Mesendoderm (in vitro differentiated cells): ENCODE results near the gene ABCC3.

Experiments used
- DNase-seq: peaks from one replicate; pipeline ENCODE4 v3.0.0; 2013
- H2AK5ac ChIP-seq: 2 replicates; pipeline ENCODE4 v1.6.1; 2013; ENCODE audit warnings: low read length, inconsistent platforms
- H2BK120ac ChIP-seq: 2 replicates; pipeline ENCODE4 v1.6.1; 2013; ENCODE audit warnings: low read depth, mild to moderate bottlenecking, low read length, moderate library complexity, mixed read lengths
- H2BK15ac ChIP-seq: replicated peaks from 2 replicates; pipeline ENCODE4 v1.6.1; 2013; ENCODE audit warnings: low read depth, mild to moderate bottlenecking, moderate library complexity
- H2BK5ac ChIP-seq: 2 replicates; pipeline ENCODE4 v1.6.1; 2013; ENCODE audit warnings: low read length, inconsistent platforms
- H3K18ac ChIP-seq: 2 replicates; pipeline ENCODE4 v1.6.1; 2013; ENCODE audit warnings: mild to moderate bottlenecking, low read length, mixed read lengths
- H3K23ac ChIP-seq: one replicate; pipeline ENCODE4 v1.6.1; 2013; ENCODE audit warnings: low read length
- H3K27ac ChIP-seq: 2 replicates; pipeline ENCODE4 v1.5.1; 2013; ENCODE audit warnings: low read depth, mild to moderate bottlenecking, inconsistent platforms, low read length, moderate library complexity
- H3K27me3 ChIP-seq: 2 replicates; pipeline ENCODE4 v1.6.1; 2013; ENCODE audit warnings: low read length, control low read depth, mild to moderate bottlenecking, inconsistent platforms; ENCODE audit not compliant: insufficient read depth, poor library complexity
- H3K36me3 ChIP-seq: 2 replicates; pipeline ENCODE4 v1.6.1; 2013; ENCODE audit warnings: low read length, inconsistent platforms; ENCODE audit not compliant: control insufficient read depth, insufficient read depth
- H3K4ac ChIP-seq: one replicate; pipeline ENCODE4 v1.6.1; 2013; ENCODE audit warnings: low read depth, mild to moderate bottlenecking, low read length, moderate library complexity
- H3K4me1 ChIP-seq: 2 replicates; pipeline ENCODE4 v1.6.1; 2013; ENCODE audit warnings: low read depth, low read length, inconsistent platforms; ENCODE audit not compliant: control insufficient read depth
- H3K4me2 ChIP-seq: 2 replicates; pipeline ENCODE4 v1.6.1; 2013; ENCODE audit warnings: low read length
- H3K4me3 ChIP-seq: 2 replicates; pipeline ENCODE4 v1.5.1; 2013; ENCODE audit warnings: mild to moderate bottlenecking, low read length
- H3K56ac ChIP-seq: one replicate; pipeline ENCODE4 v1.6.1; 2013; ENCODE audit warnings: low read length
- H3K79me1 ChIP-seq: 2 replicates; pipeline ENCODE4 v1.6.1; 2013; ENCODE audit warnings: low read length, inconsistent platforms
- H3K79me2 ChIP-seq: 2 replicates; pipeline ENCODE4 v1.6.1; 2013; ENCODE audit warnings: mild to moderate bottlenecking, low read length; ENCODE audit not compliant: control insufficient read depth, insufficient read depth
- H3K9ac ChIP-seq: 2 replicates; pipeline ENCODE4 v1.6.1; 2013; ENCODE audit warnings: low read length, inconsistent platforms
- H4K5ac ChIP-seq: one replicate; pipeline ENCODE4 v1.6.1; 2013; ENCODE audit warnings: low read length
- H4K8ac ChIP-seq: one replicate; pipeline ENCODE4 v1.6.1; 2013; ENCODE audit warnings: low read depth, mild to moderate bottlenecking, control low read depth, low read length, moderate library complexity
- WGBS: extraction: QIAGEN DNeasy Blood & Tissue Kit; methylation state at CpG from one replicate; pipeline ENCODE4 v1.1.7; 2013; ENCODE audit warnings: low lambda C conversion rate, missing lambda C conversion rate; ENCODE audit not compliant: insufficient coverage; ENCODE audit errors: extremely low coverage; 5-methylcytosine and 5-hydroxymethylcytosine counted together

ABCC3 gene

GRCh38 chr17:50712641-50713040 is 78.0 kb downstream of the ABCC3 start:
- Histone ChIP-seq H2BK120ac (no peak overlapping the region), H3K9ac (no peak overlapping the region), H2BK5ac (no peak overlapping the region), H3K23ac (no peak overlapping the region), H2BK15ac (no peak overlapping the region), H3K27me3 (no peaks in the 10 kb centered on the region), H4K5ac (no peak overlapping the region), H3K4me3 (no peak overlapping the region), H3K79me1 (no peaks in the 10 kb centered on the region), H3K36me3 (no peaks in the 10 kb centered on the region), H4K8ac (no peak overlapping the region), H2AK5ac (no peak overlapping the region), H3K4me1 (peaks cover 3% of the 10 kb centered on the region), H3K79me2 (no peaks in the 10 kb centered on the region), H3K56ac (no peak overlapping the region), H3K4ac (no peak overlapping the region), H3K4me2 (no peak overlapping the region), H3K27ac (no peak overlapping the region), H3K18ac (no peak overlapping the region)
- DNase-seq, result no peak
- WGBS, result no CpG with 5 or more reads among the region's 9 CpGs

GRCh38 chr17:50715471-50715870 is 80.8 kb downstream of the ABCC3 start:
- H3K4me1 ChIP-seq, result no peaks in the 10 kb centered on the region
- no peak overlapping the region for H2AK5ac ChIP-seq
- H4K8ac ChIP-seq, result no peak overlapping the region
- no peaks in the 10 kb centered on the region for H3K36me3 ChIP-seq
- H3K56ac ChIP-seq, result no peak overlapping the region
- H2BK15ac ChIP-seq, result no peak overlapping the region
- H2BK5ac ChIP-seq, result no peak overlapping the region
- H3K9ac ChIP-seq, result no peak overlapping the region
- H3K18ac ChIP-seq, result no peak overlapping the region
- WGBS, result no CpG with 5 or more reads among the region's 3 CpGs
- no peaks in the 10 kb centered on the region for H3K27me3 ChIP-seq
- H3K4me2 ChIP-seq, result no peak overlapping the region
- DNase-seq, result no peak
- no peak overlapping the region for H4K5ac ChIP-seq
- H3K27ac ChIP-seq, result no peak overlapping the region
- H3K4me3 ChIP-seq, result no peak overlapping the region
- H3K4ac ChIP-seq, result no peak overlapping the region
- H3K79me2 ChIP-seq, result peaks cover 10% of the 10 kb centered on the region
- no peak overlapping the region for H3K23ac ChIP-seq
- no peak overlapping the region for H2BK120ac ChIP-seq
- no peaks in the 10 kb centered on the region for H3K79me1 ChIP-seq

GRCh38 chr17:50719144-50719923 is 84.7 kb downstream of the ABCC3 start, which contains the start of gene LUC7L3:
LUC7L3 (plus strand) TSS chr17:50719603; CDS start chr17:50719733, 130 bp downstream.
- Histone ChIP-seq H3K27me3 (no peaks in the 10 kb centered on the region), H3K23ac (peak within 1 kb of the TSS; percentile 90), H3K18ac (peak within 1 kb of the TSS; percentile 75), H3K4me2 (peak within 1 kb of the TSS; percentile 96), H2BK5ac (peak within 1 kb of the TSS; percentile 79), H3K4ac (peak within 1 kb of the TSS; percentile 89), H3K27ac (peak within 1 kb of the TSS; percentile 87), H3K79me2 (peaks cover 44% of the 10 kb centered on the region), H2BK15ac (no peak within 1 kb of the TSS), H3K79me1 (no peaks in the 10 kb centered on the region), H3K4me3 (peak within 1 kb of the TSS; percentile 91), H2AK5ac (no peak within 1 kb of the TSS), H4K5ac (no peak within 1 kb of the TSS), H2BK120ac (peak within 1 kb of the TSS; percentile 7), H4K8ac (no peak within 1 kb of the TSS), H3K9ac (peak within 1 kb of the TSS; percentile 96), H3K4me1 (peaks cover 6% of the 10 kb centered on the region), H3K36me3 (no peaks in the 10 kb centered on the region), H3K56ac (peak within 1 kb of the TSS; percentile 99)
- WGBS, result no CpG with 5 or more reads among the region's 76 CpGs
- peak; percentile 97 for DNase-seq

GRCh38 chr17:50719924-50720794 is 85.5 kb downstream of the ABCC3 start:
- Histone ChIP-seq H3K18ac (peak overlapping the region; percentile 75), H3K4me2 (peak overlapping the region; percentile 14), H3K36me3 (no peaks in the 10 kb centered on the region), H3K56ac (peak overlapping the region; percentile 95), H3K4ac (peak overlapping the region; percentile 44), H3K4me3 (peak overlapping the region; percentile 91), H4K5ac (no peak overlapping the region), H3K23ac (no peak overlapping the region), H4K8ac (no peak overlapping the region), H3K4me1 (peaks cover 6% of the 10 kb centered on the region), H3K79me2 (peaks cover 52% of the 10 kb centered on the region), H3K9ac (peak overlapping the region; percentile 96), H3K27ac (peak overlapping the region; percentile 87), H2BK5ac (peak overlapping the region; percentile 71), H2BK120ac (peak overlapping the region; percentile 7), H2BK15ac (no peak overlapping the region), H3K79me1 (no peaks in the 10 kb centered on the region), H3K27me3 (no peaks in the 10 kb centered on the region), H2AK5ac (no peak overlapping the region)
- no peak for DNase-seq
- WGBS, result no CpG with 5 or more reads among the region's 25 CpGs

GRCh38 chr17:50721194-50722010 is 86.7 kb downstream of the ABCC3 start:
- Histone ChIP-seq H3K4me2 (peak overlapping the region; percentile 65), H3K9ac (peak overlapping the region; percentile 96), H3K4me3 (peak overlapping the region; percentile 40), H3K56ac (peak overlapping the region; percentile 52), H2AK5ac (no peak overlapping the region), H3K4me1 (peaks cover 6% of the 10 kb centered on the region), H3K27ac (no peak overlapping the region), H2BK5ac (no peak overlapping the region), H2BK120ac (no peak overlapping the region), H3K23ac (no peak overlapping the region), H3K79me1 (no peaks in the 10 kb centered on the region), H2BK15ac (no peak overlapping the region), H3K36me3 (no peaks in the 10 kb centered on the region), H3K4ac (no peak overlapping the region), H4K5ac (no peak overlapping the region), H4K8ac (no peak overlapping the region), H3K18ac (no peak overlapping the region), H3K27me3 (no peaks in the 10 kb centered on the region), H3K79me2 (peaks cover 63% of the 10 kb centered on the region)
- no peak for DNase-seq
- no CpG with 5 or more reads among the region's 7 CpGs for WGBS
